Peyer's patch (tissue), 4 donors: ENCODE data around the gene CLEC4M. TPM values are rescaled to one million over a fixed set of nuclear protein-coding genes. Genes with fewer than 3 reads are reported as not detected.

Source experiments
- DNase-seq, 3 donors: peaks; one replicate each; pipeline ENCODE4 v3.0.0-alpha.2; 2017 to 2019
- H3K27ac ChIP-seq, 4 donors: fragments of 200-600 bp; sonication (generic); one replicate each; pipeline ENCODE4 v1.5.1; 2016 to 2019
- H3K27me3 ChIP-seq, 2 donors: fragments of 200-600 bp; sonication (generic); one replicate each; pipeline ENCODE4 v1.5.1; 2019
- H3K36me3 ChIP-seq, 3 donors: fragments of 200-600 bp; sonication (generic); one replicate each; pipeline ENCODE4 v1.5.1; 2016 to 2019
- H3K4me1 ChIP-seq, 4 donors: fragments of 200-600 bp; sonication (generic); one replicate each; pipeline ENCODE4 v1.5.1; 2016 to 2019
- H3K4me3 ChIP-seq, 4 donors: fragments of 200-600 bp; sonication (generic); 1 replicate in 3 of 4; 2 replicates in 1 of 4; pipeline ENCODE4 v1.5.1; 2016 to 2019; ENCODE audit warnings: mild to moderate bottlenecking in 1 of 4
- H3K9me3 ChIP-seq, 4 donors: fragments of 200-600 bp; sonication (generic); one replicate each; pipeline ENCODE4 v1.5.1; 2016 to 2019; ENCODE audit warnings: mild to moderate bottlenecking in 1 of 4
- CTCF ChIP-seq, 6 experiments: fragments of 450-650 bp in 4 of 6; fragments of 200-600 bp in 2 of 6; sonication (generic) in 1 of 6; IDR thresholded peaks; one replicate each; pipeline ENCODE4 v1.5.1; 2017 to 2019; ENCODE audit warnings: antibody characterized with exemption in 6 of 6, mild to moderate bottlenecking in 3 of 6, moderate library complexity in 1 of 6
- POLR2A ChIP-seq, 2 donors: fragments of 450-650 bp; IDR thresholded peaks; one replicate each; pipeline ENCODE4 v1.5.1; 2017; ENCODE audit warnings: antibody characterized with exemption in 2 of 2, mild to moderate bottlenecking in 2 of 2, moderate library complexity in 2 of 2
- total RNA-seq, 4 donors: library from RNA; depleted of rRNA; stranded (reverse); fragments of >200 nt; gene quantifications; one replicate each; pipeline ENCODE4 v1.1.0, GENCODE V29; 2016

The CLEC4M gene
- not detected for total RNA-seq

GRCh38 chr19:7762719-7763293 lies at the start of gene CLEC4M:
Gene CLEC4M (plus strand): TSS chr19:7763243. CDS start chr19:7763267, 24 bp downstream.
- Histone ChIP-seq H3K27me3 (no peaks in the 10 kb centered on the region), H3K4me3 (no peak within 1 kb of the TSS), H3K4me1 (no peaks in the 10 kb centered on the region), H3K36me3 (no peaks in the 10 kb centered on the region), H3K27ac (no peak within 1 kb of the TSS), H3K9me3 (peaks cover 0 to 8% (median 2%) of the 10 kb centered on the region in 4 donors)
- TF ChIP-seq POLR2A (IDR thresholded peaks at IDR 0.05) (no peak), CTCF (IDR thresholded peaks at IDR 0.05) (no peak)
- no peak for DNase-seq

GRCh38 chr19:7715671-7716070 lies 47.4 kb upstream of the CLEC4M start:
- no peaks in the 10 kb centered on the region for H3K36me3 ChIP-seq
- H3K27ac ChIP-seq: no peak overlapping the region
- peaks cover 0 to 3% (median 0%) of the 10 kb centered on the region in 4 donors for H3K9me3 ChIP-seq
- no peak for TF ChIP-seq CTCF (IDR thresholded peaks at IDR 0.05)
- TF ChIP-seq POLR2A (IDR thresholded peaks at IDR 0.05): no peak
- no peaks in the 10 kb centered on the region for H3K27me3 ChIP-seq
- H3K4me3 ChIP-seq: no peak overlapping the region
- H3K4me1 ChIP-seq: no peaks in the 10 kb centered on the region
- no peak for DNase-seq

- H3K4me3 ChIP-seq: no peak overlapping the region
- no peaks in the 10 kb centered on the region for H3K27me3 ChIP-seq
- H3K27ac ChIP-seq: no peak overlapping the region
- no peak for DNase-seq
- no peaks in the 10 kb centered on the region for H3K4me1 ChIP-seq
- H3K36me3 ChIP-seq: no peaks in the 10 kb centered on the region
- no peak for TF ChIP-seq CTCF (IDR thresholded peaks at IDR 0.05)
- H3K9me3 ChIP-seq: peaks cover 0 to 3% (median 0%) of the 10 kb centered on the region in 4 donors
Measured at GRCh38 chr19:7716762-7717161, 46.3 kb upstream of the CLEC4M start.

- TF ChIP-seq CTCF (IDR thresholded peaks at IDR 0.05) (no peak), POLR2A (IDR thresholded peaks at IDR 0.05) (no peak)
- Histone ChIP-seq H3K4me1 (no peaks in the 10 kb centered on the region), H3K9me3 (peaks cover 0 to 3% (median 0%) of the 10 kb centered on the region in 4 donors), H3K4me3 (no peak overlapping the region), H3K27me3 (no peaks in the 10 kb centered on the region), H3K27ac (peak overlapping the region in 1 of 4 donors; percentile 61), H3K36me3 (no peaks in the 10 kb centered on the region)
- peak in 2 of 3 donors; percentile 75 to 78 for DNase-seq
Measured at GRCh38 chr19:7718668-7719067, 44.4 kb upstream of the CLEC4M start.

- Histone ChIP-seq H3K4me1 (no peaks in the 10 kb centered on the region), H3K9me3 (peaks cover 0 to 3% (median 0%) of the 10 kb centered on the region in 4 donors), H3K27ac (no peak overlapping the region), H3K27me3 (no peaks in the 10 kb centered on the region), H3K36me3 (no peaks in the 10 kb centered on the region), H3K4me3 (no peak overlapping the region)
- no peak for TF ChIP-seq CTCF (IDR thresholded peaks at IDR 0.05)
- no peak for DNase-seq
Measured at GRCh38 chr19:7720351-7720750, 42.7 kb upstream of the CLEC4M start.

- Histone ChIP-seq H3K9me3 (no peaks in the 10 kb centered on the region), H3K27ac (no peak overlapping the region), H3K36me3 (no peaks in the 10 kb centered on the region), H3K4me1 (no peaks in the 10 kb centered on the region), H3K4me3 (no peak overlapping the region), H3K27me3 (no peaks in the 10 kb centered on the region)
- DNase-seq: no peak
- no peak for TF ChIP-seq POLR2A (IDR thresholded peaks at IDR 0.05)
- no peak for TF ChIP-seq CTCF (IDR thresholded peaks at IDR 0.05)
Measured at GRCh38 chr19:7722231-7722651, 40.8 kb upstream of the CLEC4M start.
